OCI-LY1 (cell line): Measurements from ENCODE around the gene PRTFDC1.

Experiments
- H2AFZ ChIP-seq: fragments of 200-600 bp; sonication (generic), shearing (Covaris generic); 2 replicates; pipeline ENCODE4 v1.6.0; 2014; ENCODE audit warnings: antibody characterized with exemption, mild to moderate bottlenecking, low read length
- H3F3A ChIP-seq: fragments of 200-600 bp; sonication (generic), shearing (Covaris generic); 2 replicates; pipeline ENCODE4 v1.6.0; 2014; ENCODE audit warnings: mild to moderate bottlenecking, antibody characterized with exemption, low read length, moderate library complexity; ENCODE audit not compliant: insufficient read depth
- H3K27ac ChIP-seq: fragments of 200-600 bp; sonication (generic); 2 replicates; pipeline ENCODE4 v1.5.1; 2014; ENCODE audit warnings: low read length, mixed run types, mild to moderate bottlenecking, low read depth; ENCODE audit not compliant: poor library complexity, severe bottlenecking
- H3K27me3 ChIP-seq: fragments of 200-600 bp; sonication (generic); 2 replicates; pipeline ENCODE4 v1.6.0; 2014; ENCODE audit warnings: antibody characterized with exemption, mild to moderate bottlenecking, low read length, moderate library complexity; ENCODE audit not compliant: insufficient read depth
- H3K36me3 ChIP-seq: fragments of 200-600 bp; sonication (generic); 2 replicates; pipeline ENCODE4 v1.6.1; 2014; ENCODE audit warnings: mild to moderate bottlenecking, antibody characterized with exemption, low read length, moderate library complexity, mixed read lengths; ENCODE audit not compliant: insufficient read depth
- H3K4me1 ChIP-seq: fragments of 200-600 bp; sonication (generic); 2 replicates; pipeline ENCODE4 v1.5.1; 2014; ENCODE audit warnings: mild to moderate bottlenecking, low read length, moderate library complexity; ENCODE audit not compliant: insufficient read depth, severe bottlenecking
- H3K4me2 ChIP-seq: fragments of 200-600 bp; sonication (generic), shearing (Covaris generic); 2 replicates; pipeline ENCODE4 v1.6.1; 2014; ENCODE audit warnings: low read length
- H3K4me3 ChIP-seq: fragments of 200-600 bp; sonication (generic); 2 replicates; pipeline ENCODE4 v1.5.1; 2014; ENCODE audit warnings: low read length, low read depth, mild to moderate bottlenecking, mixed read lengths; ENCODE audit not compliant: poor library complexity, severe bottlenecking
- H3K79me2 ChIP-seq: fragments of 200-600 bp; shearing (Covaris generic); 2 replicates; pipeline ENCODE4 v1.6.1; 2016; ENCODE audit warnings: mixed run types, low read length, mixed read lengths; ENCODE audit not compliant: insufficient read depth
- H3K9ac ChIP-seq: fragments of 200-600 bp; sonication (generic), shearing (Covaris generic); 2 replicates; pipeline ENCODE4 v1.6.1; 2014; ENCODE audit warnings: mild to moderate bottlenecking, low read length, mixed read lengths
- H3K9me2 ChIP-seq: fragments of 200-600 bp; sonication (generic), shearing (Covaris generic); 2 replicates; pipeline ENCODE4 v1.6.1; 2014; ENCODE audit warnings: low read depth, mild to moderate bottlenecking, low read length, mixed read lengths
- H3K9me3 ChIP-seq: fragments of 200-600 bp; shearing (Covaris generic); 2 replicates; pipeline ENCODE4 v1.6.1; 2014; ENCODE audit warnings: low read length, mixed read lengths
- H4K20me1 ChIP-seq: fragments of 200-600 bp; sonication (generic), shearing (Covaris generic); 2 replicates; pipeline ENCODE4 v1.6.0; 2016; ENCODE audit warnings: mild to moderate bottlenecking, low read length; ENCODE audit not compliant: insufficient read depth
- EZH2 ChIP-seq: fragments of 200-600 bp; sonication (generic), shearing (Covaris generic); IDR thresholded peaks from 2 replicates; pipeline ENCODE4 v1.8.0; 2017; ENCODE audit warnings: borderline replicate concordance, mixed run types, mild to moderate bottlenecking, antibody characterized with exemption, low read length, moderate library complexity, mixed read lengths
- TF ChIP-seq, protein P1 (sequence below): fragments of 200-600 bp; sonication (generic), shearing (Covaris generic); IDR thresholded peaks from 2 replicates; pipeline ENCODE4 v1.5.1; 2017; ENCODE audit warnings: mild to moderate bottlenecking, antibody characterized with exemption, low read length, moderate library complexity, mixed read lengths

PRTFDC1 gene

DNA sequence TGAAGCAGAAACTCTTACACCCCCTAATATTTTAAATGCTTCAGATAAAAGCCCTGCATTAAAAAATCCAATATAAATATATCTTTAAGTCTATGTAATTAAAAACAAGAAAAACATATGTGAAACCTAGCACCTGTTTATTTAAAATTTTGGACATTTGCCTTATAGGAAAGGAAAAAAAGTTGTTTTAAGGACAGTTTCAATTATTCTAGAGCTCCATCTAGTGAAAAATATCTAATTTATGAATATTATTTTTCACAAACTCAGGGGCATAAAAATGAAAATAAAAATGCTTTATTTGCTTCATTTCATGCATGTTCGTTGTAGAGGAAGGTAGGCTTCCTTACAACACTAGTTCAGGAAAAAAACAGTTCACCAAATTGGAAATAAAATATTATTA is 37.5 kb upstream of the PRTFDC1 start:
- H3F3A ChIP-seq = no peaks in the 10 kb centered on the region
- TF ChIP-seq, protein P1, sequence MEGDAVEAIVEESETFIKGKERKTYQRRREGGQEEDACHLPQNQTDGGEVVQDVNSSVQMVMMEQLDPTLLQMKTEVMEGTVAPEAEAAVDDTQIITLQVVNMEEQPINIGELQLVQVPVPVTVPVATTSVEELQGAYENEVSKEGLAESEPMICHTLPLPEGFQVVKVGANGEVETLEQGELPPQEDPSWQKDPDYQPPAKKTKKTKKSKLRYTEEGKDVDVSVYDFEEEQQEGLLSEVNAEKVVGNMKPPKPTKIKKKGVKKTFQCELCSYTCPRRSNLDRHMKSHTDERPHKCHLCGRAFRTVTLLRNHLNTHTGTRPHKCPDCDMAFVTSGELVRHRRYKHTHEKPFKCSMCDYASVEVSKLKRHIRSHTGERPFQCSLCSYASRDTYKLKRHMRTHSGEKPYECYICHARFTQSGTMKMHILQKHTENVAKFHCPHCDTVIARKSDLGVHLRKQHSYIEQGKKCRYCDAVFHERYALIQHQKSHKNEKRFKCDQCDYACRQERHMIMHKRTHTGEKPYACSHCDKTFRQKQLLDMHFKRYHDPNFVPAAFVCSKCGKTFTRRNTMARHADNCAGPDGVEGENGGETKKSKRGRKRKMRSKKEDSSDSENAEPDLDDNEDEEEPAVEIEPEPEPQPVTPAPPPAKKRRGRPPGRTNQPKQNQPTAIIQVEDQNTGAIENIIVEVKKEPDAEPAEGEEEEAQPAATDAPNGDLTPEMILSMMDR = no peak
- TF ChIP-seq EZH2 = no peak
- no peaks in the 10 kb centered on the region for H3K79me2 ChIP-seq
- no peaks in the 10 kb centered on the region for H3K9me2 ChIP-seq
- H3K9ac ChIP-seq = no peak overlapping the region
- H3K27me3 ChIP-seq = no peaks in the 10 kb centered on the region
- no peaks in the 10 kb centered on the region for H3K4me1 ChIP-seq
- H3K4me3 ChIP-seq = no peak overlapping the region
- H3K36me3 ChIP-seq = no peaks in the 10 kb centered on the region
- H4K20me1 ChIP-seq = no peaks in the 10 kb centered on the region
- no peak overlapping the region for H2AFZ ChIP-seq
- H3K9me3 ChIP-seq = no peaks in the 10 kb centered on the region
- H3K27ac ChIP-seq = no peak overlapping the region
- H3K4me2 ChIP-seq = no peak overlapping the region

DNA sequence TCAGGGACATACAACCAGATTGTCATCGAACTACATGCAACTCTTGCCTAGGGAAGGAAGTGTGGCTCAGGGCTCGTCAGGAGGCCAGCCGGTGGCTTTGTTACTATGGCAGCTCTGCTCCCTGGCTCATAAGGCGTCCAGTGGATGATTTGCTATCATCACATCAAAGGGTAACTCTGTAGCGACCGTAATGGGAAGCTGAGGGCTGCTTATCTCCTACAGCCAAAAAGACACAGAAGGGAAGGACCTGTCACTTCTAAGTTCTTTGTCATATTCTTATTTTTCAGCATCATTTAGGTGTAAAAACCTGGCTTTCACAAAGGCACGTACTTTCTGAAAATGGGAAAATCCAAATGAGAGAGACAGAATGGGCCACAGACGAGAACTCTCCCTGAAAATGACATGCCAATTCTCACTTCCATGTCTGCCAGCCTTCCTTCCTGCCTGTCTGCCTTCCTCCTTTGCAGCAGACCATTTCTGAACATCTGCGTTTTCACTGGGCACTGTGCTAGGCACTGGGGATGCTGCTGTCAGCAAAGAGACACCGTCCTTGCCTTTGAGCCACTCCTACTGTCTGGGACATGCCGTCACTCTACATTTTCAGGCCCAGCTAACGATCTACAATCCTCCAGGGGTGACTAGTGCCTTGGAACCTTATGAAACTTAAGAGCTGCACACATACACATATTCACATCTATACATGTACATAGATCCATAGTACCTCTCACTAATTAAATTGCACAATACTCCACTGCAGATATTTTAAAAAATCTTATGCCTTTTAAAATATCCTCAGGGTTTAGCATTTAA is 36.6 kb upstream of the PRTFDC1 start:
- Histone ChIP-seq H3K4me1 (no peaks in the 10 kb centered on the region), H3K9ac (no peak overlapping the region), H2AFZ (no peak overlapping the region), H3K4me2 (no peak overlapping the region), H4K20me1 (no peaks in the 10 kb centered on the region), H3K27me3 (no peaks in the 10 kb centered on the region), H3K36me3 (no peaks in the 10 kb centered on the region), H3K9me2 (no peaks in the 10 kb centered on the region), H3F3A (no peaks in the 10 kb centered on the region), H3K4me3 (no peak overlapping the region), H3K9me3 (no peaks in the 10 kb centered on the region), H3K79me2 (no peaks in the 10 kb centered on the region), H3K27ac (no peak overlapping the region)
- TF ChIP-seq, protein P1 = no peak
- no peak for TF ChIP-seq EZH2

DNA sequence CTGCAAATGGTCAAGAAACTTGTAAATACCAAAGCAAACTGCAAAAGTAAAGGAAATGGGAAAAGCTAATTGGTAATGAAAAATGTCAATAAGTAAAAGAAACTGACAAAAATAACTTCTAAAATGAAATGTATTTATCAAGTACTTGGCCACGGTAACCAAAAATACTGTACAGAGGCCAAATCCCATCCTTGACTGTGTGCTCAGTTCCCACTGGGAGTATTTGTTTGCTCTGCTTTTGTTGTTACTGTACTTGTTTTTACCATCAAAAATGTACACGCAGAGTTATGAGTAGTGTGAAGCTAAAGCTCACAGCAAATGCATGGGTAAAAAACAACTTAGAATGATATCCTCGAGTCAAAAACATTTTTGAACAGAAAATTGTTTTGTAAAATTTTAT is 32.5 kb upstream of the PRTFDC1 start:
- Histone ChIP-seq H3K4me3 (no peak overlapping the region), H3K4me2 (no peak overlapping the region), H3K27me3 (no peaks in the 10 kb centered on the region), H3K9ac (no peak overlapping the region), H3K79me2 (no peaks in the 10 kb centered on the region), H4K20me1 (no peaks in the 10 kb centered on the region), H2AFZ (no peak overlapping the region), H3K9me2 (no peaks in the 10 kb centered on the region), H3K9me3 (no peaks in the 10 kb centered on the region), H3K27ac (no peak overlapping the region), H3K4me1 (no peaks in the 10 kb centered on the region), H3K36me3 (no peaks in the 10 kb centered on the region), H3F3A (no peaks in the 10 kb centered on the region)
- no peak for TF ChIP-seq EZH2
- TF ChIP-seq, protein P1 = no peak
